Measurements from ENCODE around the gene SPOCK2.
"Not testable (repeated sequence)": the region's sequence is repeated elsewhere in the genome, so short reads cannot be mapped to it uniquely, and the experiment has no call there.

Gene SPOCK2

GRCh38 chr10:72110673-72111401 lies 22.5 kb upstream of the SPOCK2 start:
- no peaks in the 10 kb centered on the region for H3K36me3 ChIP-seq (ENCODE audit: insufficient read depth, low read length)
- DNase-seq (ENCODE audit: low read depth, low spot score) = no peak
- no peak overlapping the region for H3K9ac ChIP-seq (ENCODE audit: insufficient read length)
- no peak for TF ChIP-seq EZH2 (IDR thresholded peaks at IDR 0.05)
- TF ChIP-seq FOXP2 (optimal IDR thresholded peaks at IDR 0.05; ENCODE audit: control extremely low read depth, extremely low read length, insufficient read depth) = no peak
- no peak for TF ChIP-seq POLR2AphosphoS5 (IDR thresholded peaks at IDR 0.05; ENCODE audit: borderline replicate concordance, low read depth, low read length)
- no peaks in the 10 kb centered on the region for H3K9me3 ChIP-seq (ENCODE audit: low read depth, low read length)
- H3K4me3 ChIP-seq = no peak overlapping the region
- H3K27ac ChIP-seq = no peak overlapping the region

GRCh38 chr10:72109636-72110157 lies 21.3 kb upstream of the SPOCK2 start:
- H3K27ac ChIP-seq = no peak overlapping the region
- H3K9me3 ChIP-seq (ENCODE audit: low read depth, low read length) = no peaks in the 10 kb centered on the region
- H3K4me3 ChIP-seq = no peak overlapping the region
- no peaks in the 10 kb centered on the region for H3K36me3 ChIP-seq (ENCODE audit: insufficient read depth, low read length)
- no peak for DNase-seq (ENCODE audit: low read depth, low spot score)
- TF ChIP-seq FOXP2 (optimal IDR thresholded peaks at IDR 0.05; ENCODE audit: control extremely low read depth, extremely low read length, insufficient read depth) (no peak), EZH2 (IDR thresholded peaks at IDR 0.05) (no peak), POLR2AphosphoS5 (IDR thresholded peaks at IDR 0.05; ENCODE audit: borderline replicate concordance, low read depth, low read length) (no peak)
- no peak overlapping the region for H3K9ac ChIP-seq (ENCODE audit: insufficient read length)

GRCh38 chr10:72108830-72109635 lies 20.7 kb upstream of the SPOCK2 start:
- Histone ChIP-seq H3K9ac (ENCODE audit: insufficient read length) (no peak overlapping the region), H3K27ac (no peak overlapping the region), H3K9me3 (ENCODE audit: low read depth, low read length) (no peaks in the 10 kb centered on the region), H3K4me3 (no peak overlapping the region), H3K36me3 (ENCODE audit: insufficient read depth, low read length) (no peaks in the 10 kb centered on the region)
- TF ChIP-seq POLR2AphosphoS5 (IDR thresholded peaks at IDR 0.05; ENCODE audit: borderline replicate concordance, low read depth, low read length) (no peak), FOXP2 (optimal IDR thresholded peaks at IDR 0.05; ENCODE audit: control extremely low read depth, extremely low read length, insufficient read depth) (no peak), EZH2 (IDR thresholded peaks at IDR 0.05) (no peak)
- DNase-seq (ENCODE audit: low read depth, low spot score) = no peak

- not testable (repeated sequence) for DNase-seq (ENCODE audit: low read depth, low spot score); H3K4me3 ChIP-seq; H3K27ac ChIP-seq; H3K9me3 ChIP-seq (ENCODE audit: low read depth, low read length); H3K36me3 ChIP-seq (ENCODE audit: insufficient read depth, low read length); H3K9ac ChIP-seq (ENCODE audit: insufficient read length)
Measured at GRCh38 chr10:72108004-72108370, 19.6 kb upstream of the SPOCK2 start.

- Histone ChIP-seq H3K9me3 (ENCODE audit: low read depth, low read length) (no peaks in the 10 kb centered on the region), H3K27ac (no peak overlapping the region), H3K36me3 (ENCODE audit: insufficient read depth, low read length) (no peaks in the 10 kb centered on the region), H3K4me3 (no peak overlapping the region), H3K9ac (ENCODE audit: insufficient read length) (no peak overlapping the region)
- DNase-seq (ENCODE audit: low read depth, low spot score) = no peak
- TF ChIP-seq FOXP2 (optimal IDR thresholded peaks at IDR 0.05; ENCODE audit: control extremely low read depth, extremely low read length, insufficient read depth) = no peak
- no peak for TF ChIP-seq EZH2 (IDR thresholded peaks at IDR 0.05)
- TF ChIP-seq POLR2AphosphoS5 (IDR thresholded peaks at IDR 0.05; ENCODE audit: borderline replicate concordance, low read depth, low read length) = no peak
Measured at GRCh38 chr10:72107325-72108003, 19.1 kb upstream of the SPOCK2 start.

GRCh38 chr10:72106896-72107295 lies 18.5 kb upstream of the SPOCK2 start:
- Histone ChIP-seq H3K9ac (ENCODE audit: insufficient read length) (no peak overlapping the region), H3K36me3 (ENCODE audit: insufficient read depth, low read length) (no peaks in the 10 kb centered on the region), H3K27ac (no peak overlapping the region), H3K9me3 (ENCODE audit: low read depth, low read length) (no peaks in the 10 kb centered on the region), H3K4me3 (no peak overlapping the region)
- no peak for TF ChIP-seq POLR2AphosphoS5 (IDR thresholded peaks at IDR 0.05; ENCODE audit: borderline replicate concordance, low read depth, low read length)
- no peak for TF ChIP-seq FOXP2 (optimal IDR thresholded peaks at IDR 0.05; ENCODE audit: control extremely low read depth, extremely low read length, insufficient read depth)
- no peak for TF ChIP-seq EZH2 (IDR thresholded peaks at IDR 0.05)
- DNase-seq (ENCODE audit: low read depth, low spot score) = no peak

- no peak overlapping the region for H3K27ac ChIP-seq
- no peak overlapping the region for H3K4me3 ChIP-seq
- H3K9me3 ChIP-seq (ENCODE audit: low read depth, low read length) = no peaks in the 10 kb centered on the region
- H3K9ac ChIP-seq (ENCODE audit: insufficient read length) = no peak overlapping the region
- TF ChIP-seq EZH2 (IDR thresholded peaks at IDR 0.05) (no peak), POLR2AphosphoS5 (IDR thresholded peaks at IDR 0.05; ENCODE audit: borderline replicate concordance, low read depth, low read length) (no peak), FOXP2 (optimal IDR thresholded peaks at IDR 0.05; ENCODE audit: control extremely low read depth, extremely low read length, insufficient read depth) (no peak)
- no peak for DNase-seq (ENCODE audit: low read depth, low spot score)
- no peaks in the 10 kb centered on the region for H3K36me3 ChIP-seq (ENCODE audit: insufficient read depth, low read length)
Measured at GRCh38 chr10:72106154-72106849, 18.0 kb upstream of the SPOCK2 start.

GRCh38 chr10:72105710-72106109 lies 17.4 kb upstream of the SPOCK2 start:
- DNase-seq (ENCODE audit: low read depth, low spot score) = no peak
- H3K4me3 ChIP-seq = no peak overlapping the region
- TF ChIP-seq POLR2AphosphoS5 (IDR thresholded peaks at IDR 0.05; ENCODE audit: borderline replicate concordance, low read depth, low read length) (no peak), FOXP2 (optimal IDR thresholded peaks at IDR 0.05; ENCODE audit: control extremely low read depth, extremely low read length, insufficient read depth) (no peak), EZH2 (IDR thresholded peaks at IDR 0.05) (no peak)
- no peaks in the 10 kb centered on the region for H3K36me3 ChIP-seq (ENCODE audit: insufficient read depth, low read length)
- no peak overlapping the region for H3K9ac ChIP-seq (ENCODE audit: insufficient read length)
- no peaks in the 10 kb centered on the region for H3K9me3 ChIP-seq (ENCODE audit: low read depth, low read length)
- H3K27ac ChIP-seq = no peak overlapping the region

Measured in SK-N-MC (cell line).